Lung microvascular endothelial cell (primary cell): ENCODE measurements around the gene COL1A1. TPM values are rescaled to one million over a fixed set of nuclear protein-coding genes. Genes with fewer than 3 reads are reported as not detected.

Source experiments
- DNase-seq, 2 donors: peaks; one replicate each; pipeline versions ENCODE4 v3.0.0 to v3.0.0-alpha.2; 2010; ENCODE audit warnings: low read depth in 2 of 2
- total RNA-seq: library from RNA; depleted of rRNA; stranded (reverse); fragments of >200 nt; gene quantifications from 2 replicates; pipeline ENCODE4 v1.2.1, GENCODE V29; 2014

The COL1A1 gene
- total RNA-seq, 1 donor from 2014 or later, result 12.5 TPM

DNA sequence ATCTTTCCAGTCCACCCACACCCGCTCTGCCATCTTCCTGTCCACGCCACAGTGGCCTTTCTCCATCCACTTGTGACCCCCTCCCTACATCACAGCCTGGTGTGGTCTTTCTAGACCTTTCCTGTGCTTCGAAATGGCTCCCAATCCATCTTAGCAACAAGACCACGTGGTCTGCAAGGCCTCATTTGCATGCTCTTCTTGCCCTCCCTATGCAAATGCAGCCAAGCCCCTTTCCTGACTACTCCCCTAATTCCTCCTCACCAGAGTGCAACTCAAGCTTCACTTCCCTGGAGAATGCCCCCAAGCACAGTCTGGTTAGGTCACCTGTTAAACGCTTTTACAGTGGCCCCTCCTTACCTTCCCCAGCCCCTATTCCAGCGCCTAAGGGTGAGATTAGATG is 57.1 kb downstream of the COL1A1 start:
- DNase-seq, result no peak

DNA sequence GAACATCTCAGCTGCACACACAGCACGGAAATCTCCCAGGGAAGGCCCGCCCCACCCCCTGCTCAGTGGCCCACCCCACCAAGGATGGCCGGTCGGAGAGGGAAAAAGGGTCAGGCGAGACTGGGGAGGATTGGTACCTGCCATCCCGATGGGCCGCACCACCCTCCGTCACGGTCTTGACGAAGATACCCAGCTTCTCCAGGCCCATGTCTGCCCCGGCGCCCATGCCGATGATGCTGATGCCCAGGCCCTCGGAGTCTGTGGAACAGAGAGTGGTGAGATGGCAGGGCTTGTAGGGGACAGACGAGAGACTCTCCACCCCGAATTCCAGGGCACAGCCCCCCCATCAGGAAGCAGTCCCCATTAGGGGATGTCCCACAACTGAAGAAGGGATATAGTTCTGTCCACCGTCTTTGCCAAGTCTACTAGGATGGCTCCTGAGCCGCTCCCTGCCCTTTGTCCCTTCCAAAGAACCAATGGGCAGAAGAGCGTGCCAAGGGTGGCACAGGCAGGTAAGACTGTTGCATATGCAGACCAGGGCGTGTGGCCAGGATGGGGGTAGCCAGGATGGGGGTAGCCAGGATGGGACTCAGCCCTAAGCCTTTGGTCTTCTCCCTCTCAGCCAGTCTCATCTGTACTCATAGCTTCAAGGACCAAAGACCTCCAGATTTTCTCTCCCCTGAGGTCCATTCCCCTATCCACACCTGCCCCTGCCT is 57.8 kb downstream of the COL1A1 start:
- no peak for DNase-seq

GRCh38 chr17:50141745-50142110 is 59.7 kb downstream of the COL1A1 start:
- no peak for DNase-seq

DNA sequence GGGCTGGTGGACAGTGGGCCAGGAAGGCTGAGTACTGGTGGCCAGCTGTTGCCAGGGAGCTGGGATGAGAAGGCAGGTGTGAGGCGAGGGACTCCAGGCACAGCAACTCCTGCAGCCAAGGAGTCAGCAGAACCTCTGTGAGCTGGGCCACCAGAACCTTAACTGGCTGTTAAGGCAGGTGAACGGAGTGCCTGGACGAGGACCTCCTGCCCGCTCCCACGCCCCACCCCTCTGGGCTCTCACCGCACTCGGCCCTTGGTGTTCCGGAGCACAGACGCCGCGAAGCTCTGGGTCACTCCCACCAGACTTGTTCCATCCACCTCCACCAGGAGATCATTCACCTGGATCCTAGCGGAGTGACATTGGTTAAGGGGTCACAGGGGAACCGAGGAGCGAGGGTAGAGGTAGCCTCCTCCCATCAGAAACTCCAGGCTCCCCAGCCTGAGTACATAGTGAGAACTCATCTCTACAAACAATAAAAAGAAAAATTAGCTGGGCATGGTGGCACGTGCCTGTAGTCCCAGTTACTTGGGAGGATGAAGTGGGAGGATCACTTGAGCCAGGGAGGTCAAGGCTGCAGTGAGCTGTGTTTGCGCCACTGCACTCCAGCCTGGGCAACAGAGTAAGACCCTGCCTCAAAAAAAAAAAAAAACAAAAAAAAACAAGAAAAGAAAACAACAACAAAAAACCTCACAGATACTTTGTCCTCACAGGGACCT is 60.2 kb downstream of the COL1A1 start:
- no peak for DNase-seq

DNA sequence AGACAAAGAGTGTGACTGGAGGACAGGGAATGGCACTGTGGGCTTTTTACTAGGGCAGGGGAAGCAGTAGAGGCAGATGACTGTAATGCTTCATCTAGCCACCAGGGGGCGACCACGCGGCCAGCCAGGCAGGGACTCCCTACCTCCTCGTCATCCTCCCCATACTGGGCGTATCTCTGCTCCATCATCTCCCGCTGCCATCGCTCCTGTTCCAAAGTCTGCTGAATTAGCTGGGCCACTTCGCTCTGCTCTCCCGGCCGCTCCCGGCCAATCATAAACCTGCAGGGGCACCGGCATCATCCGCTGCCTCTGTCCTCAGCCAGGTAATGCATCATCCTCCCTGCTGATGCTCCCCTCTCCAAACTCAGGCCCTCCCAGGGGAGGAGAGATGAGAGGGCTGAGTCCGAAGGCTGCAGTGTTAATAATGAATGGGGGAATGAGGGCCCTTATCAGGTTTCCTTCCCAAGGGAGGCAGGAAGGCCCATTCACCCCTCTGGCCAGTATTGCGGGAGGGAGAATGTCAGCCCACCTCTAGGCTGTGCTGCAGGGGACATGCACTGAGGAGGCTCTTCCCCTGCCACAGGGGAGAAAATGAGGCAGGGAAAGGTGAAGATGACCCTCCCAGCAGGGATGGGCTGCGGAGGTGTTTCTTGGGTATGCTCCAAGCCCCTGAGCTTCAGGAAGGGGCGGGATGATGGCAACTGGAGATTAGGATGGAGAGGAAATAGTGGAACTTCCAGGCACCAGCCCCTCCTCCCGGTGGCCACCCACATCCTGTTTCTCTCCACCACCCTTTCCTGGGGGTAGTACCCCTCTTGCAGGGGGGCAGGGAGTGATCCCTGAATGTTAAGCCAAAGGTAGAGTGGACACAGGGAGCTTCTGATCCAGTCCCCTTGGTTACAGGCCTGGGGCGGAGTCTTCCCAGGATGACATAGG is 61.2 kb downstream of the COL1A1 start:
- DNase-seq, result peak; percentile 86 to 90

DNA sequence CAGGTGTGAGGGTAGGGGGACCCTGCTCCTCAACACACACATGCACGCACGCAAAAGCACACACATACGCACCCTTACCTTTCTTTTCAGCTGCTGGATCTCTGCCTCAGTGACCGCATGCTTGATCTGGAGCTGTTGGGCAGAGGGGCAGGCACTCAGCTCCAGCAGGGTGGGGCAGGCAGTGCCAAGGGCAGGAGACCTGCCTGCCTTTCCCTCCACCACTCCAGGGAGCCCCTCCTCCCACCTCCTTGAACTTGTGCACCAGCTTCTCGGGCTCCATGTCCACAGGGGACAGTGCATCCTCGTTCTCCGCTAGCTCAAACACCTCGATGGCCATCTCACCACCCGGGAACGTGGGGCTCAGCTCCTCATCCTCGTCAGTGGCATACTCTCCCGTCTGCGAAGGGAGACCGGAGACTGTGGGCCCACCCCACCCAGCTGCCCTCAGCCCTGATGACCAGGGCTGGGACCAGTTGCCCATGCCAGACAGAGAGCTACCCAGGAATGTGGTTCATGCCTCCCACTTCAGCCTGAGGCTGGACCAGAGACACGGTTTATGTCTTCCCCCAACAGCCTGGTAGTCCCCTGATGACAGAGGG is 62.1 kb downstream of the COL1A1 start:
- DNase-seq, result no peak

GRCh38 chr17:50137042-50137441 is 64.4 kb downstream of the COL1A1 start:
- no peak for DNase-seq

DNA sequence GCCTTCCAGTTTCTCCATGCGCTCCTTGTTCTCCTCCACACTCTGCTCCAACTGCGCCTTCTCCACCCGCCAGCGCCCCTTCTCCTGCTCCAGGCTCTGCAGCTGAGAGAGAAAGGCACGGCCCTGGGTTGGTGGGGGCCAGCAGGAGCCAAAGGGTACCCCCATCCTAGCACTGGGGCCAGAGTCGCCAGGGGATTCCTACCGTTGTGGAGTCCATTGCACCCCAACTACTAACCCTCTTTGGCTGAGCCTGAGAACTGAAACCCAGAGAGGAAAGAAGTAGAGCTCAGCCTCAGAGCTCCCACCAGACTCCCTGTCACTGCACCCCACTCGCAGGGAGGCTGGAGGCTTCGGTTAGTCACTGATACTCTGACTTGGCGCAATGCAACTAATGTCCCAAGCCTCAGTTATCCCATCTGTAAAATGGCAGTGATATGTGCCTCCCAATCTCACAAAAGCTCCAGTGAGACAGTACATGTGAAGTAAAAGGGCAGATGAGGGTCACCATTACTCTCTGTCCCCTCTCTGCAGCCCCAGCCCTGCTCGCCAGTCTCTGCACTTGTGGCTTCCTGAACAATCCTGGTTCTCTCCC is 65.2 kb downstream of the COL1A1 start:
- no peak for DNase-seq

DNA sequence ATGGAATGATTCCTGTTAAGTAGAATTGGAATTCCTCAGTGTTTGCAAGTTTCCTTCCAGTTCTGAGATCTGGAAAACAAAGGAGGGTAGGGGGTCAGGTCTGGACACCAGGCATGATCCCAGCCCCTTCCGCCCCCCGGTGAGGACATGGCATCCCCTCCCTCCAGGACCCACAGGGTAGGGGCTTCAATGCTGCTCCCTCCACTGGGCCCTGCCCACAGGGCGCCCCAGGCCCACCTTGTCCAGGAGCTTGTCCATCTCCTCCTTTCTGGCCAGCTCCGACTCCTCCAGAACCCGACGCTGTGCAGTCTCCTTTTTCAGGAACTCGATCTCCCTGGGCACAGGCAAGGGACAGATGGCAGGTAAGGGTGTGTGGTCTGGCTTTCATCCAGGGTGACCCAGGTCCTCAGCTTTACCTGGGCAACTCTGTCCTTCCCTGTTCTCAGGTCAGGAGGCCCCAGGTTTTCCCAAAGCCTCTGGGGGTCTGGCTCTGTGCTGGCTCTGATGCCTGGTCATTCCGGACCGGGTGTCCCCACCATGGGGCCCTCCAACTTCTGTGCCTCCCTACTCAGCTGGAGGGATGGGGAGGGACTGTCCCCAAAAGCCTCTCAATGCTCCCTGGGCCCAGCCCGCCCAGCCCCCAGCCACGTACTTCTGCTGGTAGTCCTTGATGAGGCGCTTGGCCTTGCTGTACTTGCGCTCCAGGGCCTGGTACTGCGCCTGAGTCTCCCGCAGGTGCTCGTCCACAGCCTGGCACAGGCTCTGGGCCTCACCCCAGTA is 65.9 kb downstream of the COL1A1 start:
- no peak for DNase-seq

DNA sequence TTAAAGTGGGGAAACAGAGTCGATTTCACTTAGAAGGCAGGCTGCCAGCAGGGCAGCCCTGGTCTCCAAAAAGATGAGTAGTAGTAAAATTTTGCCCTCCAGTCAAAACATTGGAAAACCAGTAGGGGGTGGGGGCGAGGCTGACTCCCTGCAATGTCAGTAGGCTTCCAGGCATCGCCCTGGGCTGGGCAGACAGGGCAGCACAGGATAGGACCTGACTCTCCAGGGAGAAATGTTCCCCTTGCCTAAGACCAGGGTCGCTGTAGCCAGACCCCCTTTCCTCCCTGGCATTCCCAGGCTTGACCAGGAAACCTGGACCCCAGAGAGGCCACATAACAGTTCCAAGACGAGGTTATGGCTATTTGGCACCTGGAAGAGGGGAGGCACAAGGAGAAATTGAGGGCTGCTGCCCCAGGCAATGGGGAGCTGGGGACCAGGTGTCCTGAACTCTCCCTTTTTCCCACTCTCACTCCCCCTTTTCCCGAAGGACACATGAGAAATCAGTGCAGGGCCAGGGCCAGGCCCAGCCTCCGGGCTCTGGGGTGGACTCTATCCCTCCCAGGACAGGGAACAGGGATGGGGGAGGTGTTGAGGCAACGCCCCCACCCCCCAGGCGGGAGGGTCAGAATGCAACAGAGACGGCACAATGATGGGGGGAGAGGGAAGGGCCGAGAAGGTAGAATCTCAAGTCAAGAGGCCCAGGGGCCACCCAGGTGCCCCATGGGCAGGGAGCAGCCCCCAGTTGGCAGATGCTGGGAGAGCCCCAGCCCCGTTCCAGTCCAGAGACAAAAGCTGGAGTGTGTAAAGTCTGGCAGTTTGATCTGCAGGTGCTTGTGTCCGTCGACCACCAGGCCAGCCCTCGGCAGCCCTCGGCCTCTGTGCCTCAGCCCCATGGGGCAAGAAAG is 67.0 kb downstream of the COL1A1 start:
- DNase-seq, result no peak

- no peak for DNase-seq
Observed at GRCh38 chr17:50133769-50134099, 67.7 kb downstream of the COL1A1 start.

Other genes with a start within 250 kb of the COL1A1 start
- gene DLX4, start 232.4 kb downstream of the COL1A1 start, total RNA-seq, result not detected in 2 replicates
- not detected in 2 replicates for gene DLX3, start 206.4 kb downstream of the COL1A1 start, total RNA-seq
- 112 and 162 TPM in 2 replicates for gene ITGA3, start 145.5 kb downstream of the COL1A1 start, total RNA-seq
- 11.6 and 13.3 TPM in 2 replicates for gene PDK2, start 106.3 kb downstream of the COL1A1 start, total RNA-seq
- gene SAMD14, start 71.5 kb downstream of the COL1A1 start, total RNA-seq, result 3.2 and 3.5 TPM in 2 replicates
- gene PPP1R9B, start 51.0 kb downstream of the COL1A1 start, total RNA-seq, result 16.1 and 25.8 TPM in 2 replicates
- gene SGCA, start 35.6 kb downstream of the COL1A1 start, total RNA-seq, result not detected in 2 replicates
- not detected in 2 replicates for gene TMEM92, start 72.8 kb upstream of the COL1A1 start, total RNA-seq
- 15.3 and 18.5 TPM in 2 replicates for gene XYLT2, start 144.5 kb upstream of the COL1A1 start, total RNA-seq
- gene MRPL27, start 171.6 kb upstream of the COL1A1 start, total RNA-seq, result 42.1 and 55.8 TPM in 2 replicates
- gene EME1, start 171.6 kb upstream of the COL1A1 start, total RNA-seq, result 0.79 and 1.5 TPM in 2 replicates
- gene LRRC59, start 195.9 kb upstream of the COL1A1 start, total RNA-seq, result 92.3 and 95.9 TPM in 2 replicates
- gene ACSF2, start 224.6 kb upstream of the COL1A1 start, total RNA-seq, result 4.6 and 5.0 TPM in 2 replicates